Heart right ventricle (tissue), 16 donors: Measurements from ENCODE around the gene EDN2. TPM values are rescaled to one million over a fixed set of nuclear protein-coding genes. Genes with fewer than 3 reads are reported as not detected.

Experiments used
- ATAC-seq, 8 donors: fragments of 200-7000 bp; cut with Tn5 transposase; one replicate each; pipeline ENCODE4 v1.9.1; 2020; ENCODE audit warnings: mild to moderate bottlenecking in 8 of 8, moderate library complexity in 8 of 8, moderate number of reproducible peaks in 1 of 8
- DNase-seq, 2 donors: peaks; one replicate each; pipeline ENCODE4 v3.0.0-alpha.2; 2020
- H3K27ac ChIP-seq, 10 donors: fragments of 200-600 bp; sonication (generic) in 2 of 10; one replicate each; pipeline versions ENCODE4 v1.5.0 to v1.8.0; 2020 to 2022; ENCODE audit warnings: mild to moderate bottlenecking in 3 of 10
- H3K27me3 ChIP-seq, 7 donors: fragments of 200-600 bp; one replicate each; pipeline ENCODE4 v1.8.0; 2021 to 2022; ENCODE audit warnings: mild to moderate bottlenecking in 2 of 7
- H3K36me3 ChIP-seq, 9 donors: fragments of 200-600 bp; sonication (generic) in 1 of 9; one replicate each; pipeline versions ENCODE4 v1.5.0 to v1.8.0; 2020 to 2022; ENCODE audit warnings: mild to moderate bottlenecking in 2 of 9
- H3K4me1 ChIP-seq, 9 donors: fragments of 200-600 bp; sonication (generic) in 1 of 9; one replicate each; pipeline versions ENCODE4 v1.5.0 to v1.8.0; 2020 to 2022; ENCODE audit warnings: mild to moderate bottlenecking in 4 of 9
- H3K4me3 ChIP-seq, 10 donors: fragments of 200-600 bp; sonication (generic) in 2 of 10; one replicate each; pipeline versions ENCODE4 v1.5.0 to v1.8.0; 2020 to 2022; ENCODE audit warnings: mild to moderate bottlenecking in 7 of 10, moderate library complexity in 2 of 10
- H3K9me3 ChIP-seq, 11 donors: fragments of 200-600 bp in 10 of 11; sonication (generic) in 2 of 11; one replicate each; pipeline versions ENCODE4 v1.5.0 to v1.8.0; 2013 to 2022; ENCODE audit warnings: mild to moderate bottlenecking in 2 of 11, control low read depth in 1 of 11, moderate library complexity in 1 of 11
- CTCF ChIP-seq, 9 donors: fragments of 200-600 bp; sonication (generic) in 2 of 9; IDR thresholded peaks; one replicate each; pipeline versions ENCODE4 v1.5.0 to v1.8.0; 2021 to 2022; ENCODE audit warnings: antibody characterized with exemption in 9 of 9, mild to moderate bottlenecking in 5 of 9, moderate library complexity in 1 of 9
- WGBS, 2 donors: extraction: QIAGEN DNeasy Blood & Tissue Kit; methylation state at CpG; one replicate each; pipeline ENCODE4 v1.1.7; 2013; ENCODE audit warnings: inconsistent platforms in 1 of 2; 5-methylcytosine and 5-hydroxymethylcytosine counted together
- intact Hi-C, 10 donors: fragments of 100-400 bp; cut with DNase I; formaldehyde crosslinking; loops; one replicate each; pipeline versions ENCODE4 v1.11.1 to v1.14.2; 2022
- polyA plus RNA-seq, 2 donors: library from polyadenylated mRNA; stranded (reverse); fragments of 200-250 nt; gene quantifications; one replicate each; pipeline ENCODE4 v1.2.3, GENCODE V29; 2013
- total RNA-seq, 10 donors: library from RNA; stranded (reverse); fragmentation: NEBNext Ultra II Directional in 3 of 10; extraction: Animal tissue kit (Norgen Biotek cat#: 25700) in 3 of 10; gene quantifications; one replicate each; pipeline versions ENCODE4 v1.2.1 to v1.2.4, GENCODE V29; 2021 to 2023
- donor health status: Arrhythmogenic right ventricular cardiomyopathy.
- donor health status: ischemic (EF 13 %, LVEDD 7.1; RV severe dilation, severe dysfunction).
- donor health status: healthy with polysubstance abuse.
- donor health status: DM: no; HTN: yes; CAD: no.
- donor health status: DM: no; HTN: no; CAD: no.
- donor health status: ischemic (EF 25% LVEDD 6.9; RV normal size, moderate dysfunction).
- donor health status: ischemic (EF 25% LVEDD 5.7; RV mildly dilated, moderate dysfunction).
- donor health status: healthy.
- donor health status: DM: yes; HTN: yes; CAD: no.
- donor health status: Ischemic cardiomyopathy.
- donor health status: ischemic (EF 35%, LVEDD 5.7; RV mildly dilated, moderate dysfunction).
- donor health status: nonischemic (EF 11% LVEDD 7.7; RV severe dilation, severe dysfunction).
- donor health status: DM: yes; HTN: yes; CAD: no.
- donor health status: PGD.
- donor health status: ischemic (EF 29% LVEDD 5.4; RV normal size, mild dysfunction).
- donor health status: nonischemic (EF 23%, LVEDD 6.1; RV moderate dilation, normal function).

EDN2 gene
- total and polyA plus RNA-seq, 12 donors = 0.30 to 8.5 (median 1.0) TPM; not detected in 5

DNA sequence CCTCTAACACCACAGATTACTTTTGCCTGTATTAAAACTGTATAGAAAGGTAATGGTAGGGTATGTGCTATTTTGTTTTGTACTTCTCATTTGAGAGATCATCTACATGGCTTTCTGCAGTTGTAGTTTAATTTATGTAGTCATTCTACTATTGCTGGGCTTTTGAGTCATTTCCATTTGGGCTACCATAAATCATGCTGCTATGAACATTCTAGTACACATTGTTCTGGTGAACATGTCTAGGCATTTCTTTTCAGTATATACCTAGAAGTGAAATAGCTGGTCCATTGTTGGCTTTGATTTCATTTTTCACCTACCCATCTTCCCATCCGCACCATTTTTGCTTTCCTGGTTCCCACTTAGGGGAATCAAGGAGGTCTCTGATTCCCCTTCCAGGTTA is 18.7 kb downstream of the EDN2 start:
- TF ChIP-seq CTCF (IDR thresholded peaks at IDR 0.05) = no peak
- no peak for ATAC-seq

GRCh38 chr1:41464885-41465284 is 19.6 kb downstream of the EDN2 start:
- Histone ChIP-seq H3K4me1 (peaks cover 0 to 7% (median 0%) of the 10 kb centered on the region in 9 donors), H3K9me3 (no peaks in the 10 kb centered on the region), H3K4me3 (no peak overlapping the region), H3K27ac (no peak overlapping the region), H3K36me3 (no peaks in the 10 kb centered on the region), H3K27me3 (no peaks in the 10 kb centered on the region)
- ATAC-seq (no peak), DNase-seq (no peak)
- WGBS, 2 donors = 90 to 92% methylated on average over 7 of the region's 7 CpGs
- TF ChIP-seq CTCF (IDR thresholded peaks at IDR 0.05) = no peak
- intact Hi-C loops = no loop called here

More for the DNA sequence above, 18.7 kb downstream of the EDN2 start:
- Histone ChIP-seq H3K27ac (no peak overlapping the region), H3K27me3 (no peaks in the 10 kb centered on the region), H3K4me3 (no peak overlapping the region), H3K36me3 (no peaks in the 10 kb centered on the region), H3K9me3 (no peaks in the 10 kb centered on the region), H3K4me1 (peaks cover 0 to 7% (median 0%) of the 10 kb centered on the region in 9 donors)
- no peak for DNase-seq
- 96% methylated on average over 1 of the region's 1 CpG for WGBS, 2 donors
- intact Hi-C loops = no loop called here

DNA sequence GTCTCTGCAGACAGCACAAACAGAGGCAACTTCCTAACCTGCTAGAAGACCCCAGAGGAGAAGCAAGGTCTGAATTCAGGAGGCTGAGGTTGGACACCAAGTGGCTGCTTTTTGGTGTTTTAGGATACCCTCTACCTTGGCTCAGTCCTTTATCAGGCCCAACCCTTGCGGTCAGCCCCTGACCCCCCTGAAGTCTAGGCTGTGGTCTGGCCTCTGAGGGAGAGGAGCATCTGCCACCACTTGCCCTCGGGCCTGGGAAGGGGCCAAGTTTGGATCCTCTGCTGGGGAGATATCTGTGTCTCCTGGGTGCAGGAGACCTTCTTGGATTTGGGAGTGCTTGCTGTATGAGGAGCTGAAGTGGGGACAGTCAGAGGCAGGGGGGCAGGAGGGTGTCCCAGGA is 21.0 kb downstream of the EDN2 start:
- DNase-seq = no peak
- TF ChIP-seq CTCF (IDR thresholded peaks at IDR 0.05) = no peak
- Histone ChIP-seq H3K27me3 (no peaks in the 10 kb centered on the region), H3K9me3 (no peaks in the 10 kb centered on the region), H3K27ac (no peak overlapping the region), H3K36me3 (no peaks in the 10 kb centered on the region), H3K4me1 (peaks cover 0 to 7% (median 0%) of the 10 kb centered on the region in 9 donors), H3K4me3 (no peak overlapping the region)
- intact Hi-C loops = no loop called here
- no peak for ATAC-seq
- WGBS, 2 donors = 86 to 93% methylated on average over 2 of the region's 2 CpGs

DNA sequence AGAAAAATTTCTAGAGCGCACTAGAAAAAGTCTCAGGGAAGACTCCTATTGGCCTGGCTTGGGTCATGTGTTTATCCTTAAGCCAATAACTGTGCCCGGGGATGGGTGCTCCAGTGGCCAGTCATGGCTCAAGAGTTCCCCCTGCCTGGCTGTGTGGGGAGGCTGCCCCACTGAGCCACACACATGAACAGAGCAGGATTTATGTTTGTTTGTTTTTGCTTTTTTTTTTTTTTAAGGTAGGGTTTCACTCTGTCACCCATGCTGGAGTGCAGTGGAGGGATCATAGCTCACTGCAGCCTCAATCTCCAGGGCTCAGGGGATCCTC is 21.8 kb downstream of the EDN2 start:
- H3K4me3 ChIP-seq = no peak overlapping the region
- H3K27me3 ChIP-seq = no peaks in the 10 kb centered on the region
- H3K36me3 ChIP-seq = no peaks in the 10 kb centered on the region
- DNase-seq = no peak
- no peaks in the 10 kb centered on the region for H3K9me3 ChIP-seq
- peaks cover 0 to 7% (median 0%) of the 10 kb centered on the region in 9 donors for H3K4me1 ChIP-seq
- 95 to 96% methylated on average over 2 of the region's 2 CpGs for WGBS, 2 donors
- intact Hi-C loops = no loop called here
- ATAC-seq = no peak
- no peak overlapping the region for H3K27ac ChIP-seq
- no peak for TF ChIP-seq CTCF (IDR thresholded peaks at IDR 0.05)
